Measurements from ENCODE around the gene SENP6. TPM values are rescaled to one million over a fixed set of nuclear protein-coding genes. Genes with fewer than 3 reads are reported as not detected.

Gene SENP6
- total and polyA plus RNA-seq, 8 donors, result 25.2 to 53.1 (median 41.1) TPM

GRCh38 chr6:75747152-75747992 is 145.7 kb downstream of the SENP6 start:
- 67 to 76% methylated on average over 9 of the region's 9 CpGs for WGBS, 2 donors
- no peak for TF ChIP-seq CTCF (IDR thresholded peaks at IDR 0.05)
- intact Hi-C loops (cut with DNase I), result no loop called here
- Histone ChIP-seq H3K4me3 (no peak overlapping the region), H3K27me3 (no peaks in the 10 kb centered on the region), H3K9me3 (no peaks in the 10 kb centered on the region), H3K27ac (peak overlapping the region in 2 of 4 donors; percentile 27 to 28), H3K4me1 (peaks cover 0 to 25% (median 14%) of the 10 kb centered on the region in 3 donors), H3K36me3 (no peaks in the 10 kb centered on the region)
- FAIRE-seq (no peak), ATAC-seq (no peak), DNase-seq (no peak)

GRCh38 chr6:75748003-75748742 is 146.5 kb downstream of the SENP6 start:
- no peak for TF ChIP-seq CTCF (IDR thresholded peaks at IDR 0.05)
- FAIRE-seq, result no peak
- DNase-seq, result no peak
- H3K4me1 ChIP-seq, result peaks cover 0 to 32% (median 16%) of the 10 kb centered on the region in 3 donors
- no peaks in the 10 kb centered on the region for H3K36me3 ChIP-seq
- ATAC-seq, result peak; percentile 38 to 68 (median 59)
- peak overlapping the region; percentile 85 to 95 (median 89) for H3K27ac ChIP-seq
- intact Hi-C loops (cut with DNase I), result no loop called here
- WGBS, 2 donors, result 14 to 16% methylated on average over 17 of the region's 17 CpGs
- no peaks in the 10 kb centered on the region for H3K27me3 ChIP-seq
- no peaks in the 10 kb centered on the region for H3K9me3 ChIP-seq
- peak overlapping the region; percentile 36 to 91 (median 79) for H3K4me3 ChIP-seq

GRCh38 chr6:75748743-75749538 is 147.3 kb downstream of the SENP6 start, which contains the start of gene MYO6:
Gene MYO6, plus strand, starts transcription at chr6:75749239. Its CDS starts 68,309 bp downstream, at chr6:75817548.
- Histone ChIP-seq H3K27me3 (no peaks in the 10 kb centered on the region), H3K4me1 (peaks cover 0 to 32% (median 16%) of the 10 kb centered on the region in 3 donors), H3K4me3 (peak within 1 kb of the TSS; percentile 76 to 93 (median 86)), H3K27ac (peak within 1 kb of the TSS; percentile 85 to 95 (median 89)), H3K36me3 (no peaks in the 10 kb centered on the region), H3K9me3 (no peaks in the 10 kb centered on the region)
- FAIRE-seq, result no peak
- peak; percentile 90 to 95 (median 92) for ATAC-seq
- TF ChIP-seq CTCF (IDR thresholded peaks at IDR 0.05), result no peak
- peak; percentile 76 to 94 (median 82) for DNase-seq
- intact Hi-C loops (cut with DNase I), result no loop called here
- 0 to 1% methylated on average over 55 to 97 of the region's 97 CpGs for WGBS, 2 donors

- no peak for FAIRE-seq
- Histone ChIP-seq H3K9me3 (no peaks in the 10 kb centered on the region), H3K4me1 (peaks cover 0 to 32% (median 16%) of the 10 kb centered on the region in 3 donors), H3K27me3 (no peaks in the 10 kb centered on the region), H3K27ac (no peak overlapping the region), H3K36me3 (no peaks in the 10 kb centered on the region), H3K4me3 (no peak overlapping the region)
- intact Hi-C loops (cut with DNase I), result no loop called here
- WGBS, 2 donors, result 71 to 79% methylated on average over 2 of the region's 2 CpGs
- ATAC-seq, result no peak
- DNase-seq, result no peak
- no peak for TF ChIP-seq CTCF (IDR thresholded peaks at IDR 0.05)
Observed at GRCh38 chr6:75751443-75751842, 149.8 kb downstream of the SENP6 start.
